ENCODE measurements around the gene FZD10.

GRCh38 chr12:130162267-130162666 is at the start of gene FZD10:
- TF ChIP-seq EP300 (IDR thresholded peaks at IDR 0.05) (no peak), CTCF (IDR thresholded peaks at IDR 0.05) (no peak), POLR2A (IDR thresholded peaks at IDR 0.05) (no peak)

Measured in tibial nerve (tissue), 4 donors.